Measurements from ENCODE around the gene VDAC2.

Gene VDAC2

GRCh38 chr10:75253281-75254220, 43.0 kb downstream of the VDAC2 start:
- no peak for DNase-seq (ENCODE audit: low read depth in 2 of 2)

DNA sequence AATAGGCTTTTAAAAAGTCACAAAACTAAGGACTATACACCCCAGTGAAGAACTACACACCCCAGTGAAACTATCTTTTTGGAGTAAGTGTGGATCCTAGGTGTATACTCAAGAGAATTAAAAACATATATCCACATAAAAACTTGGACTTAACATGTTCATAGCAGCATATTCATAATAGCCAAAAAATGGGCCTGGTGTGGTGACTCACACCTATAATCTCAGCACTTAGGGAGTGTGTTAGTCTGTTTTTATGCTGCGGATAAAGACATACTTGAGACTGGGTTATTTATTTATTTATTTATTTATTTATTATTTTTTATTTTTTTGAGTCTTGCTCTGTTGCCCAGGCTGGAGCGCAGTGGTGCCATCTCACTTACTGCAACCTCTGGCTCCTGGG, 44.1 kb downstream of the VDAC2 start:
- DNase-seq (ENCODE audit: low read depth in 2 of 2): no peak

DNA sequence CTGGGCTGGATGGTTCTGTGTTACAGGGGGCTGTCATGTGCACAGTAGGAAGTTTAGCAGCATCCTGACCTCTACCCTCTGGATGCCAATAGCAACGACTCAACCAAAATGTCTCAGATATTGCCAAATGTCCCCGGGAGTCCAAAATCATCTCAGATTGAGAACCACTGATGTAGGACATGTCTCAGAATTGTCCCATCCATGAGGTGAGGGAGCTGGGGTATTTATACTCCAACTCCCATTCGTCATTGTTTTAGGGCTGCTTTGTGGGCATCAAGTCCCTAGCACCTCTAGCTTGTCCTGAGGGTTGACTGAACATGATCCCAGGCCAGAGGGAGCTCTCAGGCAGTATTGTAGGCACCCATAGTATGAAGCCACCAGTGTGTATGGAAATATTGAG, 50.4 kb downstream of the VDAC2 start:
- DNase-seq (ENCODE audit: low read depth in 2 of 2): no peak

DNA sequence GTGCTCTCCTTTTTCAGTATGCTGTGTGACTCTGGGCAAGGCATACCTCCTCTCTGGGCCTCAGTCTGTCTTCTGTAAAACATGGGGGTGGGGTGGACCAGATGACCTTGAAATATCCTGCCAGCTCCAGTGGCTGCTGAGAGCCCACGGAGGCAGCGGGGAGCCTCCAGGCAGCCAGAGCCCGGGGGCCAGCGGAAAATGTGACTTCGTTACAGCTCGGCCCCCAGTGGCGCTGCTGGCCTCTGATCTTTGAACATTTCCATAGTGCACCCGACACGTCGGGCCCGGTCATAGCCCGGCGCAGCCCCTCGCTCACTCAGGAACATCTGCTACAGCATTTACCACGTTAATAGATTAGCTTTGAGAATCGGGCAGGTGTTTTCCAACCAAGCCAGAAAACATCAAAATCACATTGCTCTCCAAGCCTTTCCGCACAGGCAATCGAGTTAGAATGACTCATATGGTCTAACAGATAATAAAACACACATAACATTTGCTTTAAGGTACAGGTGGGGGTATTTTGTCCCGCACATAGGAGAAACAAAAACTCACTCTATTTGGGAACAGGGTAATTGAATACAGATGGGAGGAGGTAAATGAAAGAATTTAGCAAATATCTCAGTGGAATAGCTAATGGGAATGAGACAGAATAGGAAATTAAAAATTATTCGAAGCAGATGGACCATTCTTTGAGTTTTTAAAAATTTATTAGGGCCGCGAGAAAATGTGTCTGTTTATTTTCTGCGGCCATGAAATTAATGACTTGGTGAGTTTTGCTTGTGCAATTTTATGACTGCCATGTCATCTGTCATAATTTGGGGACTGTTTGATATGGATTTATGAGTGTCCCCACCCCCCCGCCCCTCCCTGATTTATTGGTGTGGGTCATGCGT, 51.5 kb downstream of the VDAC2 start:
- no peak for DNase-seq (ENCODE audit: low read depth in 2 of 2)

- no peak for DNase-seq (ENCODE audit: low read depth in 2 of 2)
These were observed 53.2 kb downstream of the VDAC2 start for GRCh38 chr10:75263806-75264205.

- no peak for DNase-seq (ENCODE audit: low read depth in 2 of 2)
These were observed 55.3 kb downstream of the VDAC2 start for GRCh38 chr10:75265856-75266255.

DNA sequence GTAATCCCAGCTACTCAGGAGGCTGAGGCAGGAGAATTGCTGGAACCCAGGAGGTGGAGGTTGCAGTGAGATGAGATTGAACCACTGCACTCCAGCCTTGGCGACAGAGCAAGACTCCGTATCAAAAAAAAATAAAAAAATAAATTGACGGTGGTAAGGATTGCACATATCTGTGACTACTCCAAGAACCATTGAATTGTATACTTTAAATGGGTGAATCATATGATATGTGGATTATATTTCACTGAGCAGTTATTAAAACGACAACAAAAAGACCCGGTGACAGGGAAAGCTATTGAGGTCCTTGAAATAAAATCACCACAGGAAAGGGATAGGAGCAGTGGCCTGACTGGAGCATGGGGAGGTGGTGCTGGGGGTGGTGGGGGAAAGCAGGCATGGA, 56.3 kb downstream of the VDAC2 start:
- no peak for DNase-seq (ENCODE audit: low read depth in 2 of 2)

- DNase-seq (ENCODE audit: low read depth in 2 of 2): no peak
These were observed 59.0 kb downstream of the VDAC2 start for GRCh38 chr10:75269605-75270004.

GRCh38 chr10:75272094-75272493, 61.5 kb downstream of the VDAC2 start:
- DNase-seq (ENCODE audit: low read depth in 2 of 2): no peak

DNA sequence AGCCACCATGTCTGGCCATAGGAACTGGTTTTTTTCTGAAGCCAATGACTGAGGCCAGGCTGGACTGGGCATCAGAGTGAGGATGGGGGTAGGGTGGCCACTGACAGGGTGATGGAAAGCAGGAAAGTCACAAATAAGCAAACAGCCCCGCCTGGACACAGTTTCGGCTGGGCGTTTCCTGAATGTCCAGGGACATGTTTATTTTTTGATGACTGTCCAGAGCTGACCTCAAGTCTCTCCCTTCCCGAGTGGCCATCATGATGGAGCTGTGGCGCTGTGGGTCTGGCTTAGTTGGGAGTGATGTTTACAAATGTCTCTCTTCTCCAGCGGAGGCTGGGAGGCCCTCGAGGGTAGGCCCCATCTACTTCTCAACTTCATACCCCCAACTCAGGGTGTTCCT, 62.3 kb downstream of the VDAC2 start:
- DNase-seq (ENCODE audit: low read depth in 2 of 2): no peak

- DNase-seq (ENCODE audit: low read depth in 2 of 2): no peak
These were observed 65.7 kb downstream of the VDAC2 start for GRCh38 chr10:75276069-75276872.

GRCh38 chr10:75280236-75280635, 69.6 kb downstream of the VDAC2 start:
- no peak for DNase-seq (ENCODE audit: low read depth in 2 of 2)
